Measurements from ENCODE around the gene CHCHD10. TPM values are rescaled to one million over a fixed set of nuclear protein-coding genes. Genes with fewer than 3 reads are reported as not detected.

CHCHD10 gene
- total and polyA plus RNA-seq, 2 of the 13 experiments (the other 11 are each of a cell fraction or from before 2014, with no cell fraction given): 37.0 to 62.8 TPM

- TF ChIP-seq TP53 (CRISPR knock-in tag; conservative IDR thresholded peaks at IDR 0.05): no peak
- no peak for TF ChIP-seq HNRNPH1 (optimal IDR thresholded peaks at IDR 0.05; ENCODE audit: low read depth, low read length)
- TF ChIP-seq ATF6 (CRISPR knock-in tag; conservative IDR thresholded peaks at IDR 0.05): no peak
- no peak for TF ChIP-seq ZFAT (CRISPR knock-in tag; conservative IDR thresholded peaks at IDR 0.05)
- TF ChIP-seq HMGXB3 (CRISPR knock-in tag; IDR thresholded peaks at IDR 0.05; ENCODE audit: borderline replicate concordance): no peak
- no peak for TF ChIP-seq SNAPC4 (CRISPR knock-in tag; IDR thresholded peaks at IDR 0.05)
- TF ChIP-seq MYPOP (CRISPR knock-in tag; IDR thresholded peaks at IDR 0.05): peak; percentile 54
- TF ChIP-seq ZNF335 (CRISPR knock-in tag; IDR thresholded peaks at IDR 0.05): peak; percentile 38; the same call in 1 of the 2 replicates
- no peak for TF ChIP-seq CHD4 (IDR thresholded peaks at IDR 0.05; ENCODE audit: borderline replicate concordance, low read length)
- TF ChIP-seq ZNF792 (CRISPR knock-in tag; IDR thresholded peaks at IDR 0.05): no peak; the same call in 1 of the 2 replicates
- TF ChIP-seq NFE2L2 (IDR thresholded peaks at IDR 0.05; ENCODE audit: low read length): no peak
- TF ChIP-seq MNT (IDR thresholded peaks at IDR 0.05): no peak
Observed at GRCh38 chr22:23786752-23787599, 19.2 kb upstream of the CHCHD10 start, which contains the start of gene SMARCB1 (continued).
